HEK293 (cell line): ENCODE measurements around the gene SUPT3H.

Experiments used
- CTCF ChIA-PET: fragments of 350-600 bp; formaldehyde crosslinking; extraction: SDS; loops from one replicate; lab custom pipeline; 2021; ENCODE audit warnings: antibody characterized with exemption; lab: Yijun Ruan, JAX
- POLR2A ChIA-PET: fragments of 300-600 bp; formaldehyde crosslinking; extraction: SDS; loops from one replicate; lab custom pipeline; 2020; ENCODE audit warnings: antibody characterized with exemption, inconsistent platforms; lab: Yijun Ruan, JAX
- H3K27ac ChIP-seq: fragments of 200-500 bp; sonication (Bioruptor generic); 2 replicates; pipeline ENCODE4 v1.5.1; 2014; ENCODE audit warnings: low read depth, low read length, control low read depth, inconsistent platforms; ENCODE audit errors: extremely low read depth
- H3K36me3 ChIP-seq, 2 experiments: fragments of 200-500 bp in 1 of 2; sonication (Bioruptor generic) in 1 of 2; 1 replicate in 1 of 2; 2 replicates in 1 of 2; pipeline ENCODE4 v1.5.1; 2014 to 2017; ENCODE audit warnings: inconsistent platforms in 2 of 2, low read length in 2 of 2; ENCODE audit not compliant: control insufficient read depth in 2 of 2, insufficient read depth in 1 of 2
- H3K4me1 ChIP-seq: fragments of 200-500 bp; sonication (Bioruptor generic); 2 replicates; pipeline ENCODE4 v1.5.1; 2014; ENCODE audit warnings: mild to moderate bottlenecking, low read length, inconsistent platforms; ENCODE audit not compliant: control insufficient read depth, insufficient read depth
- H3K4me3 ChIP-seq: 2 replicates; pipeline ENCODE4 v1.5.1; 2011; ENCODE audit warnings: low read depth, mild to moderate bottlenecking, control low read depth, low read length, moderate library complexity
- H3K9me3 ChIP-seq: fragments of 200-500 bp; sonication (Bioruptor generic); 2 replicates; pipeline ENCODE4 v1.5.1; 2014; ENCODE audit warnings: low read depth, low read length, inconsistent platforms; ENCODE audit not compliant: control insufficient read depth, insufficient read depth
- EGR2 ChIP-seq: fragments of 450-650 bp; formaldehyde crosslinking; IDR thresholded peaks from 2 replicates; pipeline ENCODE4 v1.5.1; 2016; ENCODE audit warnings: low read depth, missing biosample characterization, missing genetic modification characterization
- KLF10 ChIP-seq: fragments of 450-650 bp; IDR thresholded peaks from 2 replicates; pipeline ENCODE4 v1.5.1; 2018; ENCODE audit warnings: missing biosample characterization, mild to moderate bottlenecking, missing genetic modification characterization
- OSR2 ChIP-seq: fragments of 450-650 bp; formaldehyde crosslinking; IDR thresholded peaks from 2 replicates; pipeline ENCODE4 v1.5.1; 2016; ENCODE audit warnings: missing biosample characterization, missing genetic modification characterization
- PBX3 ChIP-seq: sonication (generic); formaldehyde crosslinking; IDR thresholded peaks from 2 replicates; pipeline ENCODE4 v1.8.1; 2022; ENCODE audit warnings: mild to moderate bottlenecking, moderate library complexity, missing genetic modification reagents
- PRDM10 ChIP-seq: fragments of 450-650 bp; formaldehyde crosslinking; IDR thresholded peaks from 2 replicates; pipeline ENCODE4 v1.5.1; 2016; ENCODE audit warnings: missing biosample characterization, missing genetic modification characterization
- SCRT2 ChIP-seq: fragments of 450-650 bp; formaldehyde crosslinking; IDR thresholded peaks from 2 replicates; pipeline ENCODE4 v1.5.1; 2016; ENCODE audit warnings: missing biosample characterization, missing genetic modification characterization
- ZBTB20 ChIP-seq: fragments of 450-650 bp; formaldehyde crosslinking; IDR thresholded peaks from 2 replicates; pipeline ENCODE4 v1.5.1; 2016; ENCODE audit warnings: missing biosample characterization, missing genetic modification characterization
- ZBTB26 ChIP-seq: fragments of 450-650 bp; formaldehyde crosslinking; optimal IDR thresholded peaks from 2 replicates; pipeline ENCODE3; 2016; ENCODE audit warnings: missing biosample characterization, mild to moderate bottlenecking, missing genetic modification characterization
- ZBTB7A ChIP-seq: fragments of 450-650 bp; formaldehyde crosslinking; IDR thresholded peaks from 2 replicates; pipeline ENCODE4 v1.5.1; 2016; ENCODE audit warnings: low read depth, missing biosample characterization, missing genetic modification characterization
- ZNF394 ChIP-seq: fragments of 450-650 bp; formaldehyde crosslinking; IDR thresholded peaks from 2 replicates; pipeline ENCODE4 v1.5.1; 2016; ENCODE audit warnings: missing biosample characterization, missing genetic modification characterization, mild to moderate bottlenecking, moderate library complexity, borderline replicate concordance
- ZNF48 ChIP-seq: fragments of 450-650 bp; formaldehyde crosslinking; IDR thresholded peaks from 2 replicates; pipeline ENCODE4 v1.5.1; 2016; ENCODE audit warnings: missing biosample characterization, missing genetic modification characterization
- ZNF558 ChIP-seq: fragments of 450-650 bp; formaldehyde crosslinking; IDR thresholded peaks from 2 replicates; pipeline ENCODE4 v1.5.1; 2016; ENCODE audit warnings: missing biosample characterization, missing genetic modification characterization
- ZNF837 ChIP-seq: fragments of 450-650 bp; formaldehyde crosslinking; IDR thresholded peaks from 2 replicates; pipeline ENCODE4 v1.5.1; 2016; ENCODE audit warnings: missing biosample characterization, missing genetic modification characterization
- ZXDB ChIP-seq: fragments of 450-650 bp; formaldehyde crosslinking; IDR thresholded peaks from 2 replicates; pipeline ENCODE4 v1.5.1; 2016; ENCODE audit warnings: missing biosample characterization, missing genetic modification characterization
- TF ChIP-seq, protein P1 (sequence below): fragments of 450-650 bp; IDR thresholded peaks from 2 replicates; pipeline ENCODE4 v1.5.1; 2018; ENCODE audit warnings: missing biosample characterization, mild to moderate bottlenecking, missing genetic modification characterization
- TF ChIP-seq, protein P2 (sequence below): IDR thresholded peaks from 2 replicates; pipeline ENCODE4 v1.6.1; 2011; ENCODE audit warnings: mild to moderate bottlenecking, low read depth, low read length, borderline replicate concordance
- TF ChIP-seq, protein P3 (sequence below): fragments of 450-650 bp; formaldehyde crosslinking; IDR thresholded peaks from 2 replicates; pipeline ENCODE4 v1.5.1; 2016; ENCODE audit warnings: missing biosample characterization, missing genetic modification characterization
- TF ChIP-seq, protein P4 (sequence below): fragments of 450-650 bp; formaldehyde crosslinking; IDR thresholded peaks from 2 replicates; pipeline ENCODE4 v1.5.1; 2017; ENCODE audit warnings: missing biosample characterization, mild to moderate bottlenecking, missing genetic modification characterization, moderate library complexity

SUPT3H gene

DNA sequence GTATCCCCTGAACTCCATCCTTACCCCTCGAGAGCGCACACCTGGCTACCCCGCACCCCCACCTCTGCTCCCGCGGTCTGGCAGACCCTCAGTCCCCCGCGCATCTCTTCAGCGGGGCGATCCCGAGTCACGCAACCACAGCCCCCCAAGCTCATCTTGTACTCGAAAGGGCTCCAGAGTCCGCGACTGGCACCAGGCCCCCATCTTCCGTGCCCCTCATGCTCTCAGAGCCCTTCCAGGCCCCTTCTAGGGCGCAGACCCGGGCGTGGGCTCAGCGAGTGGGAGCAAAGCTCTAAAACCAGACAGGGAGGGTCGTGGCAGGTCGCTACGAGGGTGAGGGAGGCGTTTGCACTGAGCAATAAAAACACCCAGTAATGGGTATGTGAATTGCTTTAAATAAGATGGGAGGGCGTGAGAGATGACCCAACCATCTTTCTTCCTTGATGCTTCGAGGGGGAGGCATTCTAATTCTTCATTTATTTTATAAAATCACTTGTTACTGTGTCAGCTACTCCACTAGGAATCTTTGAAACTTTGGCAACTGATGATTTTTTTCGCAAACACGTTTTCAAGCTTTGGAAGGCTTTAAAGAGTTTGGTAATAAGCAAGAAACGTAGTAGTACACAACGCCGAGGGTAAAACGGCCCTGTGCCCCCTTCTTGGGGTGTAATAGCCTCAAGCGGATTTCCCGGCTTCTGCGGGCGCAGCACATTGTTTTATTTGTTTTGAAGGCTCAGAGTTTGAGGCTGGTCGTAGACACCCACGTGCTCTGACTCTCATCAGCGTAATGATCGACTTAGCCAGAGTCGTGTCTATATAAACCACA, 42.6 kb upstream of the SUPT3H start (continued):
- TF ChIP-seq, protein P1, sequence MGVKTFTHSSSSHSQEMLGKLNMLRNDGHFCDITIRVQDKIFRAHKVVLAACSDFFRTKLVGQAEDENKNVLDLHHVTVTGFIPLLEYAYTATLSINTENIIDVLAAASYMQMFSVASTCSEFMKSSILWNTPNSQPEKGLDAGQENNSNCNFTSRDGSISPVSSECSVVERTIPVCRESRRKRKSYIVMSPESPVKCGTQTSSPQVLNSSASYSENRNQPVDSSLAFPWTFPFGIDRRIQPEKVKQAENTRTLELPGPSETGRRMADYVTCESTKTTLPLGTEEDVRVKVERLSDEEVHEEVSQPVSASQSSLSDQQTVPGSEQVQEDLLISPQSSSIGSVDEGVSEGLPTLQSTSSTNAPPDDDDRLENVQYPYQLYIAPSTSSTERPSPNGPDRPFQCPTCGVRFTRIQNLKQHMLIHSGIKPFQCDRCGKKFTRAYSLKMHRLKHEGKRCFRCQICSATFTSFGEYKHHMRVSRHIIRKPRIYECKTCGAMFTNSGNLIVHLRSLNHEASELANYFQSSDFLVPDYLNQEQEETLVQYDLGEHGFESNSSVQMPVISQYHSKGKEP (tag by site-specific recombination) = 0 out of 2 replicates have a peak, but pooled peaks have one; percentile 14
- no peak for TF ChIP-seq ZBTB7A (tag by site-specific recombination)
- TF ChIP-seq EGR2 (tag by site-specific recombination) = peak; percentile 66
- TF ChIP-seq ZBTB20 = peak; percentile 18
- peak; percentile 46; the same call in 1 of the 2 replicates for TF ChIP-seq OSR2 (tag by site-specific recombination)
- no peak for TF ChIP-seq KLF10 (tag by site-specific recombination)
- peak; percentile 65; the same call in 1 of the 2 replicates for TF ChIP-seq ZNF394
- no peak for TF ChIP-seq ZNF48 (tag by site-specific recombination)
- TF ChIP-seq ZNF837 = no peak
- TF ChIP-seq, protein P2, sequence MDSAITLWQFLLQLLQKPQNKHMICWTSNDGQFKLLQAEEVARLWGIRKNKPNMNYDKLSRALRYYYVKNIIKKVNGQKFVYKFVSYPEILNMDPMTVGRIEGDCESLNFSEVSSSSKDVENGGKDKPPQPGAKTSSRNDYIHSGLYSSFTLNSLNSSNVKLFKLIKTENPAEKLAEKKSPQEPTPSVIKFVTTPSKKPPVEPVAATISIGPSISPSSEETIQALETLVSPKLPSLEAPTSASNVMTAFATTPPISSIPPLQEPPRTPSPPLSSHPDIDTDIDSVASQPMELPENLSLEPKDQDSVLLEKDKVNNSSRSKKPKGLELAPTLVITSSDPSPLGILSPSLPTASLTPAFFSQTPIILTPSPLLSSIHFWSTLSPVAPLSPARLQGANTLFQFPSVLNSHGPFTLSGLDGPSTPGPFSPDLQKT = no peak
- no peak for TF ChIP-seq PBX3 (CRISPR knock-in tag)
- TF ChIP-seq, protein P3, sequence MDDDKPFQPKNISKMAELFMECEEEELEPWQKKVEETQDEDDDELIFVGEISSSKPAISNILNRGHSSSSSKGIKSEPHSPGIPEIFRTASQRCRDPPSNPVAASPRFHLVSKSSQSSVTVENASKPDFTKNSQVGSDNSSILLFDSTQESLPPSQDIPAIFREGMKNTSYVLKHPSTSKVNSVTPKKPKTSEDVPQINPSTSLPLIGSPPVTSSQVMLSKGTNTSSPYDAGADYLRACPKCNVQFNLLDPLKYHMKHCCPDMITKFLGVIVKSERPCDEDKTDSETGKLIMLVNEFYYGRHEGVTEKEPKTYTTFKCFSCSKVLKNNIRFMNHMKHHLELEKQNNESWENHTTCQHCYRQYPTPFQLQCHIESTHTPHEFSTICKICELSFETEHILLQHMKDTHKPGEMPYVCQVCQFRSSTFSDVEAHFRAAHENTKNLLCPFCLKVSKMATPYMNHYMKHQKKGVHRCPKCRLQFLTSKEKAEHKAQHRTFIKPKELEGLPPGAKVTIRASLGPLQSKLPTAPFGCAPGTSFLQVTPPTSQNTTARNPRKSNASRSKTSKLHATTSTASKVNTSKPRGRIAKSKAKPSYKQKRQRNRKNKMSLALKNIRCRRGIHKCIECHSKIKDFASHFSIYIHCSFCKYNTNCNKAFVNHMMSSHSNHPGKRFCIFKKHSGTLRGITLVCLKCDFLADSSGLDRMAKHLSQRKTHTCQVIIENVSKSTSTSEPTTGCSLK (tag by site-specific recombination) = no peak

DNA sequence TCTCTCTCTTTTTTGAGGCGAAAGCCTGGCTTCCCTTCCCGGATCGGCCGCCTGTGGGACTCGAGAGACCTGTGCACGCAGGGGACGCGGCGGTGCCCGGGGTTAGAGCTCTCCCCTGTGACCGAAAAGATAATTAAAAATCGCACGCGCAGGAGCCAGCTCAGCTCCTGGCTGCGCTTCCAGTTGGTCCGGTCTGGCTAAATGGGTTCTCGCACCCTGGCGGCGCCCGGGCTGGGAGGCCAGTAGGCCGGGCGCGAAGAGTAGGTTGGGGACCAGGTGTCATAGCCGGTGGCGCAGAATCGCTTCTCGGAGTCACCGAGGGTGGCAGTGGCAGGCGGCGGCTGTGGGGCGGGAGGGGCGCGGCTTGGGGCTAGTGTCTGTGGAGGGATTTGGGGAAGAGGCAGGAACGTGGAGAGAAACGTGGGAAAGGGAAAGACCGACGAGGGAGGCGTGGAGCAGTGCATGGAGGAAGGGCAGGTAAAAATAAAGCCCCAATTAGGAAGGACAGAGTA, 41.9 kb upstream of the SUPT3H start:
- no peaks in the 10 kb centered on the region for H3K9me3 ChIP-seq
- H3K4me1 ChIP-seq = peaks cover 28% of the 10 kb centered on the region
- H3K27ac ChIP-seq = no peak overlapping the region
- ChIA-PET POLR2A (interaction anchor here (0.5 to 1.3 kb wide), 3 partner anchors 13 to 762 kb away, joined by 3 to 5 read pairs (median 3); no protein-coding TSS in a partner anchor), CTCF (interaction anchor here (0.7 kb wide), 2 partner anchors 10 to 714 kb away, joined by 3 read pairs; no protein-coding TSS in a partner anchor)
- H3K36me3 ChIP-seq = no peaks in the 10 kb centered on the region
- no peak overlapping the region for H3K4me3 ChIP-seq
- TF ChIP-seq ZBTB26 (tag by site-specific recombination) = peak; percentile 59
- TF ChIP-seq OSR2 (tag by site-specific recombination) = peak; percentile 16; the same call in 1 of the 2 replicates
- 0 out of 2 replicates have a peak, but pooled peaks have one; percentile 12 for TF ChIP-seq SCRT2 (tag by site-specific recombination)
- TF ChIP-seq ZXDB (tag by site-specific recombination) = 0 out of 2 replicates have a peak, but pooled peaks have one; percentile 16
- TF ChIP-seq PRDM10 (tag by site-specific recombination) = peak; percentile 47; the same call in 1 of the 2 replicates
- TF ChIP-seq, protein P4, sequence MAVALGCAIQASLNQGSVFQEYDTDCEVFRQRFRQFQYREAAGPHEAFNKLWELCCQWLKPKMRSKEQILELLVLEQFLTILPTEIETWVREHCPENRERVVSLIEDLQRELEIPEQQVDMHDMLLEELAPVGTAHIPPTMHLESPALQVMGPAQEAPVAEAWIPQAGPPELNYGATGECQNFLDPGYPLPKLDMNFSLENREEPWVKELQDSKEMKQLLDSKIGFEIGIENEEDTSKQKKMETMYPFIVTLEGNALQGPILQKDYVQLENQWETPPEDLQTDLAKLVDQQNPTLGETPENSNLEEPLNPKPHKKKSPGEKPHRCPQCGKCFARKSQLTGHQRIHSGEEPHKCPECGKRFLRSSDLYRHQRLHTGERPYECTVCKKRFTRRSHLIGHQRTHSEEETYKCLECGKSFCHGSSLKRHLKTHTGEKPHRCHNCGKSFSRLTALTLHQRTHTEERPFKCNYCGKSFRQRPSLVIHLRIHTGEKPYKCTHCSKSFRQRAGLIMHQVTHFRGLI (tag by site-specific recombination) = 0 out of 2 replicates have a peak, but pooled peaks have one; percentile 16
- TF ChIP-seq ZNF558 = no peak
